GDM1 (cell line): ENCODE data around the gene SLC39A13.

Experiments used
- DNase-seq: peaks from one replicate; lab custom pipeline; 2025; lab: John Stamatoyannopoulos, UW

The SLC39A13 gene

GRCh38 chr11:47453365-47453764 is 45.0 kb downstream of the SLC39A13 start:
- DNase-seq = no peak

GRCh38 chr11:47454258-47454671 is 45.9 kb downstream of the SLC39A13 start:
- DNase-seq = peak; percentile 75

DNA sequence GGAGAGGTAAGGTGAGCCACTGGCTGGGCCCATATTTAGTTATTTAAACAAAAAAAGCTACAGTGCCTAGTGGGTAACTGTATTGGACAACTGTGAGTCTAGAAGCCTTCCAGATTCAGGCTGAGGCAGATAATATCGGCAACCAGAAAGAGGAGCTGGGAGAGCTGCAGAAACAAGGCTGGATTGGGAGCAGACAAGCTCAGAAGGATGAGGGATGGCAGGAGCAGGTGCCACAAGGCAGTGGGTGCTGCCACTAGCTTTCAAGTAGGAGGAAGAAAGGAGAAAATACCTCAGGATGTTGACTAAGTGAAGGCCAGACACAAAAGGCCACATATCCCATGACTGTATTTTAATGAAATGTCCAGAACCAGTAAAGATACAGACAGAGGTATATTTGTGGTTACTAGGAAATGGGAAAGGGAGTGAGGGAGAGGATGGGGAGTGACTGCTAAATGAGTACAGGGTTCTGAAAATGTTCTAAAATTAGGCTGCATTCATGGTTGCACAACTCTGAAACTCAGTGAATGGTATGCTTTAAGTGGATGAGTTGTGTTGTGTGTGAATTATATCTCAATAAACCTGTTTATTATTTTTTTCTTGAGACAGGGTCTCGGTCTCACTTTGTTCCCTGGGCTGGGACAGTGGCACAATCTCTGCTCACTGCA is 52.3 kb downstream of the SLC39A13 start:
- no peak for DNase-seq

DNA sequence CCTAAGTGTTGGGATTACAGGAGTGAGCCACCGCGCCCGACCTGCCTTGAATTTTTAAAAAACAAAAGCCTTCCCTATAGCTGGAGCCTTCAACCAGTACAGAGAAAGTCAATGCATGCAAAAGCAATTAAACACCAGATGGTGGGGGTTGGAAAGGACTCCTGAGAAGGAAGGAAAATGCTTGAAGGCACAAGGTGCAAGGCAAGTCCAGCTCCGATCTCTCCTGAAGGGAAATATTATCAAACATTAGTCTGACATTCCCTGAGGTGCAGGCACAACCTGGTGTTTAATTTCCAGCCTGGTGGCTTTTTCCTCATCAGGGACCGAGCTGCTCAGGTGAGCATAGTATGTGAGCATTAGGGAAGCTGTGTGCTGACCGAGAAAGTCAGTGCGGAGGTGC is 53.5 kb downstream of the SLC39A13 start:
- DNase-seq = no peak

DNA sequence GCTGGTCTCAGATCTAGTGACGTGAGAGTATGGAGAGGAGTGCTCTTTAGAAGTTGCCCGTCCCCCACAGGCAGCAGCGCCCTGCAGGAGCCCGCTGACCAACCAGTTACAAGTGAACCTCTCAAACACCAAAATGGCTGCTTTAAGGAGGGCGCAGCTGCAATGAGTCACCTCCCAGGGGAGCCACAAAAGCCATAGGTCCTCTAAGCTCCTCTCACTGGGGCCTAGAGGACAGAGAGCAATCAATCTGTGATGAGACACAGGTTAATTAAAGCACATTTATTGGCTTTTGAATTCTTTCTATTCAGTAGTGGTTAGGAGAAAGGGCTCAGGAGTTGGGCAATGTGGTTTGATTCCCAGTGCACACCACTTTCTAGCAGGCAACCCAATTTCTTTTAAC is 56.1 kb downstream of the SLC39A13 start:
- no peak for DNase-seq
